CD4-positive, alpha-beta T cell treated with Interleukin-15 for 1 hour (primary cell): Measurements from ENCODE around the gene RRP1.

Experiments
- DNase-seq: peaks from one replicate; pipeline ENCODE4 v3.0.0-alpha.2; 2020

RRP1 gene

DNA sequence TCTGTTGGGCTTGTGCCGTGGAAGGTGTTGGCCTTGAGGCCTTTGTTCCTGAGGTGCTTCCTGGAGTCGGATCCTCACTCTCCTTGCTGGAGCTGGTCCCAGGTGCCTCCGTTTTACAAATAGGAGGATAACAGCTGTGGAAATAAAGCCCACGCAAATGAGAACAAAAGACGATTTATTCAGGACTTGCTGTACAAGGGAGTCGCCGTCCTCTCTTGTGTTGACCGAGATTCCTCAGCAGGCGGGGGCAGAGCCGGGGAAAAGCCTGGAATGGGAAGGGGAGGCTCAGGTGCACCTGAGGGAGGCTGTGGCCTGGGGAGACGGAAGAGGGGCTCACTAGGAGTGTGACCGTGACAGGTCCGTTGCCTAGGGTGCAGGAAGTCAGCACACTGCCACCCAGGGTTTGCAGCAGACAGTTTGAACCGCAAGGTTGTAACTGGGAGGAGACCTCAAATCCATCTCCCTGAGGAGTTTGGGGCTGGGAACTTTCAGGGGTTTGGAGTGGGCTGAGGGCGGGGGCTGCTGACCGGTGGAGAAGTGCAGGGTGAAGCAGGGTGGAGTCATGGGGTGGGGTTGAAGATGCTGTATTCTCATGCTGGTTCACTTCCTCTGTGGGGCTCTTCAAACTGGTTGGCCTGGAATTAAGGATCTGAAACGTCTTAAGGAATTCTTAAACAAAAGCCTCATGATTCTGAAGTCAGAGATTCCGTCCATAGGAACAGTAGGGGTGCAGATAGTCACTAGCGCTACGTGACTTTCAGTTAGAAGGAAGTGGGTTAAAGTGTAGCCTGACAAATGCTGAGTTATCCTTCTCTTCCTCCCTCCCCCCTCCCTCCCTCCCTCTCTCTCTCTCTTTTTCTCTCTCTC lies 10.7 kb upstream of the RRP1 start:
- no peak for DNase-seq

DNA sequence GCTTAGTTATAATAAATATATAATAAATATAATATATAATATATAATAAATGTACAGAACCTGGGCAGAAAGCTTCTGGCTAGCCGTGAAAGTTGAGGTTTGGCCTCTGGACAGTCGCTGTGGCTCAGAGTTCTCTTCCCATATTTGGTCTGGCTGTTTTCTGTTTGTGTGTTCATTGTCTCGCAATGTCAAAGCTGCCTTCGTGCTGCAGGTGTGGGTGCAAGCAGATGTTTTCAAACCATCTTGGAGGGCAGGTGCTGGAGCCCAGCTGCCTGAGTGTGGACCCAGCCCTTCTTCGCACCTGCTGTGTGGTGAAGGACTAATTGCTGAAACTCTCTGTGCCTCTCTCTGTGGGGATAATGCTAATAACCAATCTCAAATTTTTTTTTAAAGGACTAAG lies 9.7 kb upstream of the RRP1 start:
- DNase-seq = no peak

DNA sequence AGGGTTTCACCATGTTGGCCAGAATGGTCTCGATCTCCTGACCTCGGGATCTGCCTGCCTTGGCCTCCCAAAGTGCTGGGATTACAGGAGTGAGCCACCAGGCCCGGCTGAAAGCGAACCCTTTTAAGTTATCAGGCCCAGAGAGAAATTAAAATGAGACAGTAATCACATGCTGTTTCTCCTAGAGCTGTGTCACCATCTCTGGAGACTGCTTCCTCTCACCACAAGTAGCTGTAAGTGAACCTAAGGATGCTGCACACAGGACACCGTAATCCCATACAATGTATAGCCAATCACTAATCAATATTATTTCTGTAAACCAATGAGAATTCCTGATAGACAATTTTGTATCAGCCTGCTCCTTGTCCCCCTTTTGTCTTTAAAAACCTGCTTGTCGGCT lies 7.5 kb upstream of the RRP1 start:
- no peak for DNase-seq

DNA sequence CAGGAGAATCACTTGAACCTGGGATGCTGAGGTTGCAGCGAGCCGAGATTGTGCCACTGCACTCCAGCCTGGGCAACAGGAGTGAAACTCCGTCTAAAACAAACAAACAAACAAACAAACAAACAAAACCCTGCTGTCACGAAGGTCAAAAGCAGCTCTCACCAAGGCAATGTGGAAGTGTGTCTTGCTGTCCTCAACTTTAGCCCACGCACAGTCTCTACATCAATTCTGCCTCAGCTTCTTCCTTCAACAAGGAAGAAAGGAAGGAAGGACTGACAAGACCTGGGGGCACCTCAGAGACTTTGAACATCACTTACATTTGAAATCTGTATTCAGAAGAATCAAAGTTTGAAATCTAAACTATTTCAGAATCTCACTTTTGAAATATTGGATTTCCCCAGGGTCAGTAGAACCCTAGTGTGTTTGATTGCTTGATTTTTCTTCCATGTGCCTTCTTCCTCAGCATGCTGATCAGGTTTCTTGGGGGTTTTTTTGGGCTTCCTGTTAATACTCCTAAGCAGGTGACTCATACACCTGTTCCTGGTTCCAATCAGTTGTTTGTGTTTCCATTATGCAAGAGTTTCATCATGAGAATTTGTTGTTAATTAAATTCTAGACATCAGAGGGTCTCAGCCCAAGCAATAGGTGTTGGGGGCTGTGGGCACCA lies 6.8 kb upstream of the RRP1 start:
- DNase-seq = no peak

DNA sequence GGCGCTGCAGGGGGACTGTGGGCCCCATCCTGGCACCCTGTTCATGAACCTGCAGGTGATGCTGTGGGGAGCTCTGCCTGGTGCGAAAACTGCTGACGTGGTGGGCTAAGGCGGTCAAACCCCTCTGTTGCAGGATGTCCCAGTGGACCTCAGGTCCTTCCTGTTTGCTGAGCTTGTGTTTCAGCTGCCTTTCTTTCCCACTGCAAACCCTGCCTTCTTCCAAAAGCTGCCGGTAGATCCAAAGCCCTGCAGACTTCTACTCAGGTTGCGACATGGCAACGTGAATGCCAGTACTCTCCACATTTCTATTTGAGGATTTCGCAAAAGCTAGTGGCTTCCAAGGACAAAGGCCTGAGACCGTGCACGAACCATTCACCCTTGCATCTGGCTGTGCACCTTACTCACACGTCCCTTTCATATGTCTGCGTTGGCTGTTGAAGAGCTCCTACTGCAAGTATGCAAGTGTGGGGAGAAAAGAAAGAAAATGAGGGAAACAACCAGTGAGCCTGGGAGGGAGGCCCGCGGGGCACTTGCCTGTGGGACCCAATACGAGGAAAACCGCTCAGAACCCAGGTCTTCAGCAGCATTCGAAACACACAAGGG lies 6.2 kb upstream of the RRP1 start:
- no peak for DNase-seq

DNA sequence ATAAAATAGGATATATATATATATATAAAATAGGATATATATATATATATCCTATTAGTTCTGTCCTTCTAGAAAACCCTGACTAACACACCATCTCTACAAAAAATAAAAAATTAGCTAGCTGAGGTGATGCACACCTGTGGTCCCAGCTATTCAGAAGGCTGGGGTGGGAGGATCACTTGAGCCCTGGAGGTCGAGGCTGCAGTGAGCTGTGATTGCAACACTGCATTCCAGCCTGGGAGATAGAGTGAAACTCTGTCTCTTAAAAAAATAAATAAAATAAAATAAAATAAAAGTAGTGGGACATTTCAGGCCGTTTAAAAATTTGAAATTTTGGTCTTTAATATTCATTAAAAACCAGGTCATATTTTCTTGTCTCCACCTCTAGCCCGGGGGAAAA lies 4.2 kb upstream of the RRP1 start:
- DNase-seq = no peak

DNA sequence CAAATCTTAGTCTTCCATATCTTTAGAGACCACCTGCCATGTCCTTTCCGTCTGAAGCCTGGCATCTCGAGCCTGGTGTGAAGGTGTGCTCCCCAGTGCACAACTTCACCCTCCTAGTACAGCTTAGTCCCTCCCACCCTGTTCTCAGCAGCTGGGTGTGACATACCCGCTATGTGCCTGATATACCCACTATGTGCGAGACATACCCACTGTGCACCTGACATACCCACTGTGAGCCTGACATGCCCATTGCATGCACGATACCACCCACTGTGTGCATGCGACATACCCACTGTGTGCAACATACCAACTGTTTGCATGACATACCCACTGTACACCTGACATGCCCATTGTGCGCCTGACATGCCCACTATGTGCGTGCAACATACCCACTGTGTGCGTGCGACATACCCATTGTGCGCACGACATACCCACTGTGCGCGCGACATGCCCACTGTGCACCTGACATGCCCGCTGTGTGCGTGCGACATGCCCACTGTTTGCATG lies 3.0 kb upstream of the RRP1 start:
- no peak for DNase-seq

DNA sequence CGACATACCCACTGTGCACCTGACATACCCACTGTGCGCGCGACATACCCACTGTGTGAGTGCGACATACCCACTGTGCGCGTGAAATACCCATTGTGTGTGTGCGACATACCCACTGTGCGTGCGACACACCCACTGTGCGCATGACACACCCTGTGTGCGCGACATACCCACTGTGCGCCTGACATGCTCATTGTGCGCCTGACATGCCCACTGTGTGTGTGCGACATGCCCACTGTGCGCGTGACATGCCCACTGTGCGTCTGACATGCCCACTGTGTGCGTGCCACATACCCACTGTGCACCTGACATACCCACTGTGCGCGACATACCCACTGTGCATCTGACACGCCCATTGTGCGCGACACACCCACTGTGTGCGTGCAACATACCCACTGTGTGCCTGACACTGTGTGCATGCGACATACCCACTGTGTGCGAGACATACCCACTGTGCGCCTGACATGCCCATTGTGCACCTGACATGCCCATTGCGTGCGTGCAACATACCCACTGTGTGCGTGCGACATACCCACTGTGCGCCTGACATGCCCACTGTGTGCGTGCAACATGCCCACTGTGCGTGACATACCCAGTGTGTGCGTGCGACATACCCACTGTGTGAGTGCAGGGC lies 2.5 kb upstream of the RRP1 start:
- no peak for DNase-seq

DNA sequence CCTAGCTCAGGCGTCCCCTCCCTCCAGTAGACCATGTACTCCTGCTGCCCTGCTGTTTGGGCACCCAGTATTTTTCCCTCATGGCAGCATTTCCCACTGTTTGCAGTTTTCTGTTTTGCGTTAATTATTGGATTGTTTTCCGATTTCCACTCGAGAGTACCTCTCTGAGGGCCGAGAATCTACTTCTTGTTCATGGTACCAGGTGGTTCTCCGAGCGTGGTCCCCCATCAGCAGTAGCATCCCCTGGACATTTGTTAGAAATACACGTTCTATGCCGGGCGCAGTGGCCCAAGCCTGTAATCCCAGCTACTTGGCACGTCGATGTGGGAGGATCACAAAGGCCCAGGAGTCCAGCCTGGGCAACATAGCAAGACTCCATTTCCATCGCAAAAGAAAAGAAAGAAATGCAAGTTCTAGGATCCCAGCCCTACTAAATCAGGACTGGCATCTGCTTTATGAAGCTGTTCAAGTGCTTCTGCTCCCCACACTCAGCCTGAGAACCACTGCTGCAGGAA lies 690 bp downstream of the RRP1 start:
- DNase-seq = no peak

DNA sequence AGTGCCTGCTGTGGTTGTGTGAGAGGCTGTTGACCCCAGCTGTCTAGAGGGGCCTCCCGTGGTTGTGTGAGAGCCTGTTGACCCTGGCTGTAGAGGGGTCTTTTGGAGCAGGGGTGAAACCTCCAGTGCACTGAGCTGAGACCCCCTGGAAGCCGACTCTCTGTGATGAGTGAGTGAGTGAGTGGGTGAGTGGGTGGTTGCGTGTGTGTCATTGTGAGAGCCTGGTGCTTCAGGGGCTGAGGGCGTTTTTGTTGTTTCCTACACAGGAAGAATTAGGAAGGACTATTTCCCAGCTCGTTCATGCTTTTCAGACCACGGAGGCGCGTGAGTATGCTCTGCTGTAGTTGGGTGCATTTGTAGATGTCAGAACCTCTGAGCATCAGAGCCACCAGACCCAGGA lies 3.0 kb downstream of the RRP1 start:
- no peak for DNase-seq

DNA sequence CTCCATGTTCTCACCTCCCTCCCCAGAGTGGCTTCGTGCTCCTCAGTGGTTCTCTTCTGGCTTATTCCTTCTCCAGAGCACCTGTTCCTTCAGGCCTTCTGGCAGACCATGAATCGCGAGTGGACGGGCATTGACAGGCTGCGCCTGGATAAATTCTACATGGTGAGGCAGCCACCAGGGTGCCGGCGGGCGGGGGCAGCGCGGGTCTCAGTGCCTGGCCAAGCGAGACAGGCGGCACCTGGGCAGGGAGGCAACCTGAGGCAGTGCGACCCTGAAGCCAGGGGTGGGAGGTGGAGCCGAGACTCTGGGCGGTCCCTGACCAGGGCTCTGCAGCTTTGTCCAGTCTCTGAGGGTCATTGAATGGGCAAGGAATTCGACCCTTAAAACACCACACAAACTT lies 3.9 kb downstream of the RRP1 start:
- DNase-seq = no peak

DNA sequence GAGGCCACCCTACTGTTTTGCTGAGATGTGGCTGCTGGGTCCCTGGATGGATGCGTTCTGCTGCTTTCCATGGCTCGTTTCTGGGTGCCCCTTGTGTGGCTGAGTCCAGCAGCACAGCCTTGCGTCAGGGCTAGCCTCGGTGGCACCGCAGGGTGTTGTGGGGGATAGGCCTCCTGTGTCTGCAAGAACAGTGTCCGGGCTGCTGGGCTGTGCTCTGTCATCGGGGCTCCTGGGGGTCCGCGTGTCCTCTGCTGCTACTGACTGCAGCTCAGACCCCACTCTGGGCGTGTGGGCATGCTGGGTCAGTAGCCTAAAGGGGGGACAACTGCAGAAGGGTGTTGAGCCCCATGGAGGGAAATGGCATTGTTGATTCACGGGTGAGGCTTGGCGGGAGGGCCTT lies 4.9 kb downstream of the RRP1 start:
- no peak for DNase-seq

DNA sequence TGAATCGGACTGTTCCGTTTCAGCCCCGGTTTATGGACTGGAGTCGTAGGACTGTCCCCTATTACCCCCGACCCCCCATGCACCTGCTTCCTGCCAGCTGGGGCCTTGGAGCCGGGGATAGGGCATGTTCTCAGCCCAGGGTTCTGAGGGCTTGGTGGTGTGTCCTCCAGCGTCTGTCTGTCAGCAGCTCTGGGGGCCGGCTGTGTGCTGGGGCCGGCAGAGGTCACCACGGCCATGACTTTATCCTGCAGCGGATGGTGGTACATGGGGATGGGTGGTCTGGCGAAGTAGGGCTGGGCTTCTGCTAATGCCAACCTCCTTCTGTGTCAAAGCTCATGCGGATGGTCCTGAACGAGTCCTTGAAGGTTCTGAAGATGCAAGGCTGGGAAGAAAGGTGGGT lies 5.5 kb downstream of the RRP1 start:
- DNase-seq = no peak

DNA sequence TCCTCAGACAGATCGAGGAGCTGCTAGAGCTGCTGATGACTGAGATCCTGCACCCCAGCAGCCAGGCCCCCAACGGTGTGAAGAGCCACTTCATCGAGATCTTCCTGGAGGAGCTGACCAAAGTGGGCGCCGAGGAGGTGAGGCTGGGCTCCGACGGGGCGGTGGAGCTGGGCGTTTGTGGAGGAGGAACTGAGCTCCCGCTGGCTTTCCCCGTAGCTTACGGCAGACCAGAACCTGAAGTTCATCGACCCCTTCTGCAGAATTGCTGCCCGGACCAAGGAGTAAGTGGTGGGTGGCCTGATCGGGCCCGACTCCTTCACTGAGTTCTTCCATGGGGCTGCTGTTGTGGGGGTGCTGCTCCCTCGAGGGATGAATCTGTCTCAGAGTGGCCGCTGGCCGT lies 8.0 kb downstream of the RRP1 start:
- no peak for DNase-seq

DNA sequence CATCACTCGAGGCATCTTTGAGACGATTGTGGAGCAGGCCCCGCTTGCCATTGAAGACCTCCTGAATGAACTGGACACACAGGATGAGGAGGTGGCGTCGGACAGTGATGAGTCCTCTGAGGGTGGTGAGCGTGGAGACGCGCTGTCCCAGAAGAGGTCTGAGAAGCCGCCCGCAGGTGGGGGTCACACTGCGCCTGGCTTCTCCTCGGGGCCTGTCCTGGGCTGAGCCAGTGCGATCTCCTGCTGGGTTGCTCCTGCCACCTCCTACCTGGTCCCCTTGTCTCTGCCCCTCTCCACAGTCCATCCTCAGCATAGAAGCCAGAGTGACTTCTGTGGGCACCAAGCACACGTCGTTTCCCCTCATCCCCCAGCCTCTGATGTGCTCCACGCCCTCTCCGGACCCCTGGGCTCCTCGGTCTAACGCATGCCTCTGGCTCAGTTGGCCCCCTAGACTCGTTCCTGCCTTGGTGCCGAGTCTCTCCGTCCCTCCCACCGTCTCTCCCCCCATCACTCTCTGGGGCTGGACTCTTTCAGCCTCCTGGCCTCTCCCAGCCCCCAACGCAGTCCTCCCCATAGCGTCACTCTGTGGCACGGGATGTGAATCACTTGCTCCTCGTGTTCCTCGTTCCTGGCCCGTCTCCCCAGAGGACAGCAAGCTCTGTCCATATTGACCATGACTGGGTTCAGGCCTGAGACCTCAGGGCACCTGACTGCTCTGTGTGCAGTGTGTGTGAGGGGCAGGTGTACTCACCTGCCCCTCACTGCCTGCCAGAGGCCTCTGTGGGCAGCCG lies 8.7 kb downstream of the RRP1 start:
- DNase-seq = no peak

DNA sequence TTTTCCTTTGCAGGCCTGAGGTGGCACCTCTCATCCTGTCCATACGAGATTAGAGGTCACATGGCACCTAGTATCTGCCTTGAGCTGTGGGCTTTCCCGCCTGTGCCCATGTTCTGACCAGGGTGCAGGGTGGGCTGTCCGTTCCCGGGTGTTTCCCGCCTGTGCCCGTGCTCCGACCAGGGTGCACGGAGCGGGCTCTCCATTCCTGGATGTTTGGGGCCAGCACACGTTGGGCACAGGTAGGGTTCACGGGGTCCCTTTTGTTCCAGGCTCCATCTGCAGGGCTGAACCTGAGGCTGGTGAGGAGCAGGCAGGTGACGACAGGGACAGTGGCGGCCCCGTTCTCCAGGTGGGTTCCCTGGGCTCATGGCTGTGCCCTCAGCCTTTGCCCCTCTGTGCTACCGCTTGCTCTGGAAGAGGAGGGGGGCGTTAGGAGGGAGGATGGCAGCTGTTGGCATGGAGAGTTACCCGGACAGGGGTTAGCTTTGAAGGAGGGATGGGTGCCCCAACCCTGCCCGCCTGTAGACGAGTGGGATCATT lies 10.0 kb downstream of the RRP1 start:
- no peak for DNase-seq

DNA sequence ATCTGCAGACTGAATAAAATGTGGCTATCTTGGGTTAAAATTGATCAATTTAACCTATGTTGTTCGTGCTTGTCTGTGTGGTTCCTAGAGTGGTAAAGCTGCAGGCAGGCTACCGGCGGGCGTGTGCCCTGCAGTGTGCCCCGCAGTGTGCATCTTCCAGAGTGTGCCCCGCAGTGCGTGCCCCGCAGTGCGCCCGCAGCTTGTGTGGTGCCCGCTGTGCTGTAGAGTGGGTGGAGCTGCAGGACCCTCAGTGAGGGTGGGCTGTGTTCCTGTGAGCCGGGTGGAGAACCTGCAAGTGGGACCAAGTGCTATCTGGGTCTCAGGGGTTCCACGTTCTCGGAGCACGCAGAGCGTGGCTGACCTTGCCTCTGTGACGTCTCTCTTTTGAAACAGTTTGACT lies 10.7 kb downstream of the RRP1 start:
- no peak for DNase-seq

DNA sequence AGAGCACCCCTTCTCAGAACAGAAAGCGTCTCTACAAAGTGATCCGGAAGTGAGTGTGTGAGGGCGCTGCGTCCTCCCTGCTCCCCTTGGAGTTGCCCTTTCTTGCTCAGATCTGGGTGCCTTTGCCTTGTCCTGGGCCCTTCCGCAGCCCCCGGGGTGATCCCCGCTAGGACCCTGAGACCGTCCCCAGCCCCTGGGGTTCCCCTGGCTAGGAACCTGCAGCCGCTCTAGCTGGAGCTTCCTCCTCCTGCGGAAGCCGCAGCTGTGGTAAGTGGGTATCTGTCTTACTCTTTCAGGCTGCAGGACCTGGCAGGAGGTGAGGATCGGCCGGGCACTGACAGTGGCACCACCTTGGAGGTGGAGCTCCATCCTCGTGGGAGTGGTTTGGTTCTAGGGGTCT lies 11.2 kb downstream of the RRP1 start:
- DNase-seq = no peak

DNA sequence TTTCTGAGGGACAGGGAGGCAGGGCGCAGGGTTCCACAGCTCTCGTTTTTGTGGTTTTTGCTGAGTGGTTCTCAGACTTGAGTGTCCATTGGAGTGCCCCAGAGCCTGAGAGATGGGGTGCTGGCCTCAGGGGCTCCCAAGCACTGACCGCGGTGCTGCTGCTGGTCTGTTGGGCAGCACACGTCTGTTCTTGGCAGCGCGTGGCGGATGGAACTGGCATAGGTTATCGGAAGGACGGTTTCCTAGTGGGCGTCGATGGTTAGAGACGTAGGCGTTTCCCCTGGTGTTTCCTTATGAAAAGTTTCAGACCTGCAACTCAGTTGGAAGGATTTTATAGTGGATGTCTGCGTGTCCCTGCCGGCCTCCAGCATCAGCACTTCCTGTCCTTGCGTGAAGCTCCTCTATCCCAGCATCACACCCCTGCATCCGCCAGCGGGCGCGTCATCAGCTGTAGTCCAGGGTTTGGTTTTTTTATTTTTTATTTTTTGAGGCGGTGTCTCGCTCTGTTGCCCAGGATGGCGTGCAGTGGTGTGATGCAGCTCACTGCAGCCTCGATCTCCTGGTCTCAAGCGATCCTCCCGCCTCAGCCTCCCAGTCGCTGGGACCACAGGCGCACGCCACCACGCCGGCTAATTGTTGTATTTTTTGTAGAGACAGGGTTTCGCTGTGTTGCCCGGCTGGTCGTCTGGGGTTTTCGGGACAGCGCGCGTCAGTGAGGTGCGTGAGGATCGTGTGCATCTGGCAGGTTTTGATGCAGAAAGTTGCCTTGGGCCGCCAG lies 11.8 kb downstream of the RRP1 start:
- no peak for DNase-seq

DNA sequence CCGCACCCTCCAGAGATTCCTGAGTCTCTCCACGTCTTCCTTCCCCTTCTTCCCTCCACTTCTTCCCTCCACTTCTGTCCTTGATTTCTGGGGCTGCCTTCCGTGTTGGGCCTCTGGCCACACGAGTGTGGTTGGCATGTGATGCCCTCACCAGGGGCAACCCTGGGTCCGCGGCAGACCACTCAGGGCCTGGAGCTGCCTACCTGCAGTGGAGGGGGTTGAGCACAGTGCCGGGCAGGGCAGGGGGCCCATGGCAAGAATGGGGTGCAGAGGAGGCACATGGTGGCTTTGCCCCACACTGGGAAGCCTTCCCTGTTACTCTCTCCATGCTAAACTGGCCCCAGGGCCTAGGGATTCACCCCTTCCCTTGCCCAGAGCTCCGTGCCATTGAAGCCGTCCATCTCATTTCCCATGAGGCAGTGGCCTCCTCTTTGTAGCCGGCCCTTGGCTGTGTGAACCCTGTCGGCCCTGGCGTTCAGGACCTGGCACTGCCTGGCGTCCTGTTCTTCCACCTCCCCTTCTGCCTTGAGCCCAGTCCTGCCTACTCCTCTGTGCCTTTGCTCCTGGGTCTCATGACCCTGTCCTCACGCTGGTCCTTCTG lies 13.4 kb downstream of the RRP1 start:
- no peak for DNase-seq
